GM12878 (cell line): ENCODE results near the gene SLC1A7. TPM values are rescaled to one million over a fixed set of nuclear protein-coding genes. Genes with fewer than 3 reads are reported as not detected.

Source experiments
- ATAC-seq: fragments of 200-7000 bp; cut with Tn5 transposase; 3 replicates; pipeline ENCODE4 v1.9.1; 2020; ENCODE audit warnings: mild to moderate bottlenecking, moderate library complexity
- BruUV-seq: library from RNA; stranded (reverse); fragments of 400-500 nt; replicated peaks from 2 replicates; lab custom pipeline; 2021; lab: Mats Ljungman, UMichigan
- CTCF ChIA-PET: fragments of 300-600 bp; sonication (Branson Sonifier 250); formaldehyde crosslinking; extraction: SDS; loops from one replicate; lab custom pipeline; 2021; ENCODE audit warnings: inconsistent platforms; lab: Yijun Ruan, JAX
- POLR2A ChIA-PET: fragments of 350-600 bp; formaldehyde crosslinking; extraction: SDS; loops from one replicate; lab custom pipeline; 2021; ENCODE audit warnings: inconsistent platforms; lab: Charles Lee
- RAD21 ChIA-PET: fragments of 300-600 bp; sonication (Branson Sonifier 250); formaldehyde crosslinking; loops from one replicate; lab custom pipeline; 2023; ENCODE audit warnings: antibody characterized with exemption; ENCODE audit not compliant: unreplicated experiment; lab: Charles Lee
- SMC1A ChIA-PET: fragments of 300-600 bp; sonication (Branson Sonifier 250); formaldehyde crosslinking; loops from one replicate; lab custom pipeline; 2023; ENCODE audit not compliant: unreplicated experiment, uncharacterized antibody; lab: Charles Lee
- DNase-seq: peaks from one replicate; pipeline ENCODE4 v3.0.0-alpha.2; 2011; ENCODE audit warnings: low read depth, low spot score
- FAIRE-seq: peaks from 3 replicates; lab custom pipeline; 2011; peaks lifted over from hg19 to GRCh38; lab: Jason Lieb, UNC
- H2AFZ ChIP-seq: 2 replicates; pipeline ENCODE4 v1.6.0; 2011; ENCODE audit warnings: low read depth, low read length, control low read depth; ENCODE audit not compliant: control insufficient read depth
- H3K27ac ChIP-seq: 2 replicates; pipeline ENCODE4 v1.5.1; 2011; ENCODE audit warnings: control low read depth; ENCODE audit not compliant: control insufficient read depth, insufficient read depth
- H3K27me3 ChIP-seq, 2 experiments: replicated peaks in 1 of 2; 2 replicates each; pipeline versions ENCODE4 v1.6.0 to v1.6.1; 2011; ENCODE audit warnings: low read length in 1 of 2; ENCODE audit not compliant: control insufficient read depth in 2 of 2, insufficient read depth in 2 of 2
- H3K36me3 ChIP-seq, 2 experiments: 2 replicates each; pipeline ENCODE4 v1.5.1; 2011; ENCODE audit warnings: low read length in 1 of 2; ENCODE audit not compliant: control insufficient read depth in 2 of 2, insufficient read depth in 2 of 2
- H3K4me1 ChIP-seq: 2 replicates; pipeline ENCODE4 v1.6.1; 2011; ENCODE audit warnings: mild to moderate bottlenecking, low read length, moderate library complexity, mixed read lengths; ENCODE audit not compliant: control insufficient read depth, insufficient read depth
- H3K4me2 ChIP-seq: 2 replicates; pipeline ENCODE4 v1.6.0; 2011; ENCODE audit warnings: control low read depth; ENCODE audit not compliant: control insufficient read depth, insufficient read depth
- H3K4me3 ChIP-seq: fragments of 200-600 bp; sonication (generic); 2 replicates; pipeline ENCODE4 v1.5.1; 2016
- H3K79me2 ChIP-seq: 2 replicates; pipeline ENCODE4 v1.6.0; 2011; ENCODE audit warnings: low read length; ENCODE audit not compliant: control insufficient read depth, insufficient read depth
- H3K9ac ChIP-seq: 2 replicates; pipeline ENCODE4 v1.8.0; 2011; ENCODE audit warnings: low read length, control low read depth, mixed read lengths; ENCODE audit not compliant: control insufficient read depth, insufficient read depth
- H3K9me3 ChIP-seq: replicated peaks from 3 replicates; pipeline ENCODE4 v1.5.1; 2011; ENCODE audit warnings: mild to moderate bottlenecking, low read length; ENCODE audit not compliant: control insufficient read depth, insufficient read depth
- H4K20me1 ChIP-seq: 2 replicates; pipeline ENCODE4 v1.6.0; 2011; ENCODE audit not compliant: control insufficient read depth, insufficient read depth
- BACH1 ChIP-seq: fragments of 450-650 bp; IDR thresholded peaks from 2 replicates; pipeline ENCODE4 v1.6.1; 2017; ENCODE audit warnings: mild to moderate bottlenecking, borderline replicate concordance
- CREM ChIP-seq: IDR thresholded peaks from 2 replicates; pipeline ENCODE4 v1.6.1; 2014; ENCODE audit warnings: antibody characterized with exemption, low read depth
- IKZF2 ChIP-seq, 2 experiments: fragments of 450-650 bp; IDR thresholded peaks; 2 replicates each; pipeline ENCODE4 v1.6.1; 2017; ENCODE audit warnings: mild to moderate bottlenecking in 2 of 2, moderate library complexity in 2 of 2
- KLF5 ChIP-seq: fragments of 450-650 bp; IDR thresholded peaks from 2 replicates; pipeline ENCODE4 v1.6.1; 2014; ENCODE audit warnings: mild to moderate bottlenecking; ENCODE audit not compliant: partially characterized antibody
- MLLT1 ChIP-seq: fragments of 450-650 bp; IDR thresholded peaks from 2 replicates; pipeline ENCODE4 v1.6.1; 2016; ENCODE audit warnings: mild to moderate bottlenecking
- TCF3 ChIP-seq: IDR thresholded peaks from 2 replicates; pipeline ENCODE4 v1.6.1; 2012; ENCODE audit warnings: low read depth, mild to moderate bottlenecking, low read length, borderline replicate concordance; ENCODE audit not compliant: insufficient read depth
- ZBTB4 ChIP-seq: fragments of 450-650 bp; formaldehyde crosslinking; IDR thresholded peaks from 2 replicates; pipeline ENCODE4 v1.4.0; 2022; ENCODE audit warnings: mild to moderate bottlenecking, moderate library complexity
- ZNF592 ChIP-seq: fragments of 450-650 bp; IDR thresholded peaks from 2 replicates; pipeline ENCODE4 v1.6.1; 2017; ENCODE audit warnings: mild to moderate bottlenecking, moderate library complexity
- ZZZ3 ChIP-seq: IDR thresholded peaks from 2 replicates; pipeline ENCODE4 v1.6.1; 2011; ENCODE audit warnings: low read depth; ENCODE audit not compliant: control insufficient read depth, insufficient read length
- WGBS: methylation state at CpG from one replicate; pipeline ENCODE4 v1.1.6; 2016; ENCODE audit warnings: low lambda C conversion rate; ENCODE audit not compliant: insufficient replicate concordance, insufficient coverage; ENCODE audit errors: missing lambda C conversion rate; 5-methylcytosine and 5-hydroxymethylcytosine counted together
- in situ Hi-C: fragments of 300-500 bp; cut with MboI; formaldehyde crosslinking; loops from 9 replicates; pipeline ENCODE4 v1.14.3; 2018; ENCODE audit warnings: mixed read lengths
- intact Hi-C: fragments of 100-400 bp; cut with micrococcal nuclease; formaldehyde crosslinking; loops from one replicate; pipeline ENCODE4 v1.14.2; 2022; ENCODE audit not compliant: unreplicated experiment
- polyA plus RNA-seq, 11 experiments: library from polyadenylated mRNA; depleted of rRNA in 4 of 11; unstranded in 6 of 11; stranded (reverse) in 5 of 11; fragments of >200 nt; fragmentation: Nextera tagmentation in 4 of 11; fragmentation: Illumina TruSeq in 1 of 11; extraction: Ambion mirVana in 4 of 11; extraction: Trizol in 1 of 11; gene quantifications; 1 replicate in 1 of 11; 2 replicates in 10 of 11; pipeline versions ENCODE4 v1.2.1 to v1.2.3, GENCODE V29; 2011 to 2016; ENCODE audit warnings: inconsistent platforms in 2 of 11, missing spikeins in 2 of 11, low read depth in 1 of 11
- total RNA-seq, 4 experiments: library from RNA; depleted of rRNA in 3 of 4; stranded (reverse); fragments of >200 nt in 3 of 4; fragmentation: Illumina TruSeq in 1 of 4; extraction: Trizol in 1 of 4; gene quantifications; 2 replicates each; pipeline versions ENCODE4 v1.2.1 to v1.2.3, GENCODE V29; 2013 to 2021

The SLC1A7 gene
- total and polyA plus RNA-seq, 10 of the 15 experiments (the other 5 are each of a cell fraction or from before 2014, with no cell fraction given), result not detected

DNA sequence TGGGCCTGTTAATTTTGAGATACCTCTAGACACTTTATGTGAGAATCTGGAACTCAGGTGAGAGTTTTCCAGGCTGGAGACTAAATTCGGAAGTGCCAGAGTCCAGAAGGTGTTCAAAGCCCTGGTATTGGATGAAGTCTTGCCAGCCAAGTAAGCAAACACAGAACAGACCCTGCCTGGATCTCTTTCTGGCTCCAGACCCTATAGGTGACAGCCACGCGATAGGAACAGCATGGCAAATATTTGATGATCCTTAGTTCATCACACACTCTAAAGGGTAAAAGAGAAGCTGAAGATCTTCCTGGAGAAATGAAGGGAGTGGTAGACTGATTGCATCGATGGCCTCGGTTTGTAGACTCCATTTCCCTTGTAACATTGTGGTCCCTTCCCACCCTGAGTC is 30.7 kb downstream of the SLC1A7 start (continued):
- TF ChIP-seq ZNF592 (no peak), MLLT1 (no peak)

GRCh38 chr1:53111073-53111556 is 31.3 kb downstream of the SLC1A7 start:
- no peaks in the 10 kb centered on the region for H4K20me1 ChIP-seq
- no peaks in the 10 kb centered on the region for H3K4me1 ChIP-seq
- BruUV-seq, result no TSS peak
- no peaks in the 10 kb centered on the region; the same call in 2 of the 3 replicates for H3K9me3 ChIP-seq
- ChIA-PET CTCF (no interaction called here), SMC1A (no interaction called here), RAD21 (no interaction called here), POLR2A (no interaction called here)
- DNase-seq, result no peak
- no peaks in the 10 kb centered on the region for H3K36me3 ChIP-seq
- no peak overlapping the region for H2AFZ ChIP-seq
- TF ChIP-seq IKZF2 (IDR thresholded peaks at IDR 0.05) (no peak), KLF5 (no peak), ZZZ3 (no peak), BACH1 (no peak), CREM (no peak), ZBTB4 (CRISPR knock-in tag) (no peak), TCF3 (no peak)
- no peaks in the 10 kb centered on the region for H3K27me3 ChIP-seq
- intact Hi-C loops (no loop called here), in situ Hi-C loops (no loop called here)
- H3K4me2 ChIP-seq, result no peak overlapping the region
- no peak for ATAC-seq
- H3K79me2 ChIP-seq, result no peaks in the 10 kb centered on the region
- no peak overlapping the region for H3K4me3 ChIP-seq
- no peak overlapping the region for H3K9ac ChIP-seq
- 49% methylated on average over 10 of the region's 10 CpGs for WGBS
- H3K27ac ChIP-seq, result no peak overlapping the region
- FAIRE-seq, result no peak
